Glomerular visceral epithelial cell (primary cell): ENCODE measurements around the gene MON2.

Source experiments
- DNase-seq: peaks from one replicate; pipeline ENCODE4 v3.0.0-alpha.2; 2016; ENCODE audit errors: extremely low spot score

Gene MON2

GRCh38 chr12:62618319-62618718, 151.7 kb downstream of the MON2 start:
- DNase-seq, result no peak

GRCh38 chr12:62618930-62619329, 152.3 kb downstream of the MON2 start:
- no peak for DNase-seq

GRCh38 chr12:62621101-62621638, 154.5 kb downstream of the MON2 start:
- no peak for DNase-seq

GRCh38 chr12:62622177-62622576, 155.6 kb downstream of the MON2 start:
- DNase-seq, result no peak

GRCh38 chr12:62625228-62625627, 158.6 kb downstream of the MON2 start:
- peak; percentile 91 for DNase-seq

- DNase-seq, result no peak
Observed at GRCh38 chr12:62627181-62627580, 160.6 kb downstream of the MON2 start.

- DNase-seq, result no peak
Observed at GRCh38 chr12:62629413-62629812, 162.8 kb downstream of the MON2 start.

GRCh38 chr12:62629971-62630739, 163.5 kb downstream of the MON2 start:
- DNase-seq, result no peak

GRCh38 chr12:62631471-62632410, 165.1 kb downstream of the MON2 start:
- DNase-seq, result peak; percentile 63

- no peak for DNase-seq
Observed at GRCh38 chr12:62632411-62632918, 165.8 kb downstream of the MON2 start.

- no peak for DNase-seq
Observed at GRCh38 chr12:62635649-62636048, 169.0 kb downstream of the MON2 start.

GRCh38 chr12:62637679-62638078, 171.1 kb downstream of the MON2 start:
- no peak for DNase-seq

GRCh38 chr12:62640910-62641448, 174.4 kb downstream of the MON2 start:
- peak; percentile 50 for DNase-seq

GRCh38 chr12:62642486-62642885, 175.9 kb downstream of the MON2 start:
- no peak for DNase-seq

- no peak for DNase-seq
Observed at GRCh38 chr12:62643486-62643885, 176.9 kb downstream of the MON2 start.

GRCh38 chr12:62646566-62646965, 179.9 kb downstream of the MON2 start:
- DNase-seq, result no peak

GRCh38 chr12:62647586-62647985, 181.0 kb downstream of the MON2 start:
- DNase-seq, result no peak

GRCh38 chr12:62649412-62650138, 182.9 kb downstream of the MON2 start:
- DNase-seq, result no peak
